ENCODE measurements around the gene SNED1.

DNA sequence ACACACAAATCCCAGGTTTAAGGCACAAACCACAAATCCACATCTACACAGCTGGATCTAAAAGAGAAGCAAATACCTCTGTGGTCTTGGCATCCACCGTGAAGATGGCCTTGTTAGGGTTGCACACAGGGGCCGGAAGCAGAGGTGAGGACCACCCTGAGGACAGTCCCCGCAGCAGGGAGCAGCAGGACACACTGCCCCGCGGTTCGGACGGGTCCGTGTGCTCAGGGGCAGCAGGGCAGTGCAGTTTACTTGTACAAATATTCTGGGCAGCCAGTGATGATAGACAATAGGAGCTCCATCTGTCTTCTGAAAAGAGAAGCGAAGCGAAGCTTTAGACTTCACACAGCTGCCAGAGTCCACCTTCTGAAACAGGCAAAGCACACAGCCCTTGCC, 142.0 kb downstream of the SNED1 start:
- TF ChIP-seq, protein P1, sequence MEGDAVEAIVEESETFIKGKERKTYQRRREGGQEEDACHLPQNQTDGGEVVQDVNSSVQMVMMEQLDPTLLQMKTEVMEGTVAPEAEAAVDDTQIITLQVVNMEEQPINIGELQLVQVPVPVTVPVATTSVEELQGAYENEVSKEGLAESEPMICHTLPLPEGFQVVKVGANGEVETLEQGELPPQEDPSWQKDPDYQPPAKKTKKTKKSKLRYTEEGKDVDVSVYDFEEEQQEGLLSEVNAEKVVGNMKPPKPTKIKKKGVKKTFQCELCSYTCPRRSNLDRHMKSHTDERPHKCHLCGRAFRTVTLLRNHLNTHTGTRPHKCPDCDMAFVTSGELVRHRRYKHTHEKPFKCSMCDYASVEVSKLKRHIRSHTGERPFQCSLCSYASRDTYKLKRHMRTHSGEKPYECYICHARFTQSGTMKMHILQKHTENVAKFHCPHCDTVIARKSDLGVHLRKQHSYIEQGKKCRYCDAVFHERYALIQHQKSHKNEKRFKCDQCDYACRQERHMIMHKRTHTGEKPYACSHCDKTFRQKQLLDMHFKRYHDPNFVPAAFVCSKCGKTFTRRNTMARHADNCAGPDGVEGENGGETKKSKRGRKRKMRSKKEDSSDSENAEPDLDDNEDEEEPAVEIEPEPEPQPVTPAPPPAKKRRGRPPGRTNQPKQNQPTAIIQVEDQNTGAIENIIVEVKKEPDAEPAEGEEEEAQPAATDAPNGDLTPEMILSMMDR (IDR thresholded peaks at IDR 0.05; ENCODE audit: low read depth, low read length, poor library complexity, severe bottlenecking) = no peak
- no peak for TF ChIP-seq EZH2phosphoT487 (IDR thresholded peaks at IDR 0.05; ENCODE audit: borderline replicate concordance, low read length)

All from DOHH2 (cell line).